GM19452 (cell line): ENCODE results near the gene AFAP1.

Source experiments
- ATAC-seq: cut with Tn5 transposase; IDR thresholded peaks from one replicate; pipeline ENCODE4 v1.9.1; 2021; ENCODE audit not compliant: unreplicated experiment

AFAP1 gene, protein sequence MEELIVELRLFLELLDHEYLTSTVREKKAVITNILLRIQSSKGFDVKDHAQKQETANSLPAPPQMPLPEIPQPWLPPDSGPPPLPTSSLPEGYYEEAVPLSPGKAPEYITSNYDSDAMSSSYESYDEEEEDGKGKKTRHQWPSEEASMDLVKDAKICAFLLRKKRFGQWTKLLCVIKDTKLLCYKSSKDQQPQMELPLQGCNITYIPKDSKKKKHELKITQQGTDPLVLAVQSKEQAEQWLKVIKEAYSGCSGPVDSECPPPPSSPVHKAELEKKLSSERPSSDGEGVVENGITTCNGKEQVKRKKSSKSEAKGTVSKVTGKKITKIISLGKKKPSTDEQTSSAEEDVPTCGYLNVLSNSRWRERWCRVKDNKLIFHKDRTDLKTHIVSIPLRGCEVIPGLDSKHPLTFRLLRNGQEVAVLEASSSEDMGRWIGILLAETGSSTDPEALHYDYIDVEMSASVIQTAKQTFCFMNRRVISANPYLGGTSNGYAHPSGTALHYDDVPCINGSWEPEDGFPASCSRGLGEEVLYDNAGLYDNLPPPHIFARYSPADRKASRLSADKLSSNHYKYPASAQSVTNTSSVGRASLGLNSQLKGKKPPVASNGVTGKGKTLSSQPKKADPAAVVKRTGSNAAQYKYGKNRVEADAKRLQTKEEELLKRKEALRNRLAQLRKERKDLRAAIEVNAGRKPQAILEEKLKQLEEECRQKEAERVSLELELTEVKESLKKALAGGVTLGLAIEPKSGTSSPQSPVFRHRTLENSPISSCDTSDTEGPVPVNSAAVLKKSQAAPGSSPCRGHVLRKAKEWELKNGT

DNA sequence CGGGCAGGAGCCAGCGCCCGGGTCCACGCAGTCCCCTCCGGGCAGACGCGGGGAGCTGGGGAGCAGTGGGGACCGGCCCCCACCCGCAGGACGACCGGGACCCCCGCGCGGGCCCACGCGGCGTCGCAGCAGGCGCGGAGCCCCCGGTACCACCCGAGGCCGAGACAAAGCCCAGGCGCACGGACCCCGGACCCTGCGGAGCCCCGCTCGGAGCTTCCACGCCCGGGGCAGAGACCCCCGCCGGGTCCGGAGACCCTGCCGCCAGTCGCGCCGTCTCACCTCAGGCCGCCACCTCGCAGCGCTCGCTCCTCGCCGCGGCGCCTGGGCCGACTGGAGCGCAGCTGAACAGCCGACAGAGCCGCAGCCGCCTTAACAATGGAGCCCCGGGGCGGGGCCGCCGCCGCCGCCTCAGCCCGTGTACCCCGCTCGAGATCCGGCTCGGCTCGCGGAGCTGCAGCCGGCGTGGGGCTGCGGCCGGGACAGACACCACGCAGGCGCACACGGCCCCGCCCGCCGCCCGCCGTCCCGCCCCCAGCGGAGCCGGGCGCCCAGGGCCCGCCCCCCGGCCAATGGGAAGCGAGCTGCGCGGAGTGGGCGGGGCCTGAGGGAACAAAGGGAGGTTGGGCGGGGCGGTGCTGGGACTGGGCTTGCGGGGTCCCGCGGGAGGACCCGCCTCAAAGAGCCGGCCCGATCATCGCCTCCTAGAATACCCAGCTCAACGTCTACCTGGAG is at the start of gene AFAP1:
AFAP1 (minus strand) TSS at position 485 of the 732 bp plus-strand sequence. CDS start 67,783 bp downstream, outside the sequence.
- ATAC-seq = peak; percentile 92

DNA sequence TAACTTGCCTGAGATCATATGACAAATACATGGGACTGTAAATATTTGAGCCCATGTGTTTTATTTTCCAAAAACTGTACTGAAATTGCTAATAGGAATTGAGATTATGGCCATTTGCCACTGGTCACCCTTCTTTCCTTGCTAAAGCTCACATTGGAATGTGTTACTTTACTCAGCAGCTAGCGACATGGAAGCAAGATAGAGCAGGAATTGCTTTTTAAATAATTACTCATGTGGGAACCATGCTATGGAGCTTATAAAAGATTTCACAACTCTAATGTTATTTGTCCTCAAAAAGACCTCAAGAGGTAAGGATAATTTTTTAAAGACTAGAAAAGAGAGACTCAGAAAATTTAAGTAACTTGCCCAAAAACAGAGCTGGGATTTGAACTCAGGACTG is 48.8 kb upstream of the AFAP1 start:
- no peak for ATAC-seq

DNA sequence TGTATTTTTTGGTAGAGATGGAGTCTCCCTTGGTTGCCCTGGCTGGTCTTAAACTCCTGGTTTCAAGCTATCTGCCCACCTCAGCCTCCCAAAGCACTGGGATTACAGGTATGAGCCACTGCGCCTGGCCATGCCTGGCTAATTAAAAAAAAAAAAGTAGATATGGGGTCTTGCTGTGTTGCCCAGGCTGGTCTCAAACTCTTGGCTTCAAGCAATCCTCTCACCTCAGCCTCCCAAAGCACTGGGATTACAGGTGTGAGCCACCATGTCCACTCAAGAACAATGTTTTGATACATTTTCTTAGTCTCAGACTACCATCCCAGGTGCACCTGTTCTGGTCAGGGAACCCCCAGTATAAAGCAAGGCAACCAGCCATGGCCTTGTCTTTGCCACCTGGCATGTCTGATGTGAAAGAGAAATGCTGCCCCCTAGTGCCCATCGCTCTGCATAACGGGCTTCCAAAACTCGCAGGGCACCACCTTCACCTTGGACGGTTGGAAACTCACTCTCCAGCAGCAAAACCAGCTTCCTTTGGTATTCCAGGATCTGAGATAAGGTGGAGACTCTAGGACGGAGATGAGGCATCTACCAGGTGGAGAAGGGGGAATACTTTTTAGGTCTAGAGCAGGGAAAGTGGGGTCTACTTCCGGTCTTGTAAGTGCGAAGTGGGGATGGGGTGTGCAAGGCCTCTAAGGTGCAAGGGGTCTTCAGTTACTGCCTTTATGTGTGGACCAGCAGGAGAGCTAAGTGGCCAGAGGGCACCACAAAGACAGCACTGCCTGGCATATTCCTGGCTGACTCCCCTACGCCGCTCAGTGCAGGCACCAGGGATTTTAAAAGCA is 47.7 kb upstream of the AFAP1 start:
- ATAC-seq = peak; percentile 79

DNA sequence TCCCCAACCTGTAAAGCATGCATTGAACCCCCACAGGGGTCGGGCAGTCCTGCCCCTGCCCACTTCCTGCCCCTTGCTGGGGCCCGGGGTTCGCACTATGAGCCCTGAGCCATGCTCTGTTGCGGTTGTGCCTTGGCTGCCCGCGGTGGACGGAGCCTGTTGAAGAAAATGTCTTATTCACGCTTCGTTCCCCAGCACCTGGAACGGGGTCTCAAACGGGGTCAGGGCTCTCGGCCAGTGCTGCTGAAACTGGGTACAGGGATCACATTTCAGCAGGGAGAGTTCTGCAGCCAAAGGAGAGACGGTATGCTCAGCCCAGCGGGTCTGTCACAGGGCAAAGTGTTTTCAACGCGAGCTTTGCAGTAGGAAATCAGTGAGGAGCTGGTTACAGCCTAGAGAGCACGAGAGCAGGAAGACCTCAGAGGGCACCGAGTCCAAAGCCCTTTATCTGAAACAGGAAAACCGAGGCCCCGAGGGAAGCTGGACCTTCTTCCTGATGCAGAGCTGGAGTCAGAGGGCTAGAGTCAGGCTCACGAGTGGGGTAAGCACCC is 46.3 kb upstream of the AFAP1 start:
- no peak for ATAC-seq

DNA sequence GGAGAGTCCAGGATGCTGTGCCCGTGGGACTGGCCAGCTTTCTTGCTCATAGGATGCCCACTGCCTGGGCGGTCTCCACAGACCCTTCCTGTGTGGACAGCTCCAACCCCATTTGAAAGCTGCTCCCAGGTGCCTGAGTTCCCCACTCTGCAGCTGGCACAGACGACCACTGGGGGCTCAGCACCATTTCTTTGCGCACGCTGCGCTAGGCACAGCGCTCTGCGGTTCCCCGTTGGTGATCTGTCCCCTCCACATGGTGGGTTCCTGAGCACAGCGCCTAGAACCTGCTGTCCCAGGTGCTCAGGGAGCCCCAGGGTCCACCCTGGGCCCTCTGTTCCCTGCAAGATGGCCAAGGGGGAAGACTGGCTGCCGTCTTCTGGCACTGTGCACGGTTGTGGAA is 45.4 kb upstream of the AFAP1 start:
- ATAC-seq = no peak

DNA sequence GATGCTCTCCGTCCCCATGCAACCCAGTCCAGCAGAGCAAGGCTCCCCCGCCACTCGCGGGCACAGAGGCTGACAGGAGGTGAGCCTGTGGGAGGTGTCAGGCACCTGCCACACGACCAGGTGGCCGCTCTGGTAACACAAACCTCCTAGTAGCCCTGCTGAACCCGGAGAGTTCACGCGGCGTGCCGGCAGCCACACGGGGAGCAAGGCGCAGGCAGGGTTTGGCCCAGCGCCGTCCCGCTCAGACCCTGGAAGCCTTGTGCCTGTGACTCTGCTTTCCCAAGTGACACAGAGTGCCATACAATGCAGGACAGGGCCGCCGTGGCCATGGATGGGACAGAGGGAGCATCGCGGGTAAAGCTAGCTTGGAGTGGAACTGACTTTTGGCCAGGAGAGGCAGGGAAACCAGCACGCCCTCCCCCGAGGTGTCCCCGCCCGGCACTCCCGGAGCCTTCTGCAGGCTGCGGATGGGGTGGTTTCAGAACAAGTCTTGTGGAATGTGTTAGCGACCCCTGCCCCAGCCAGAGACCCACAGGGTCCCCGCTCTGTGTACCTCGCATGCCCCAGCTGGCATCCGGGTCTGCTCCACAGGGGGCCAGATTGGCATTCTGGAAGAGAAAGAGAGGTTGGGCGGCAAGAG is 44.7 kb upstream of the AFAP1 start:
- ATAC-seq = no peak

DNA sequence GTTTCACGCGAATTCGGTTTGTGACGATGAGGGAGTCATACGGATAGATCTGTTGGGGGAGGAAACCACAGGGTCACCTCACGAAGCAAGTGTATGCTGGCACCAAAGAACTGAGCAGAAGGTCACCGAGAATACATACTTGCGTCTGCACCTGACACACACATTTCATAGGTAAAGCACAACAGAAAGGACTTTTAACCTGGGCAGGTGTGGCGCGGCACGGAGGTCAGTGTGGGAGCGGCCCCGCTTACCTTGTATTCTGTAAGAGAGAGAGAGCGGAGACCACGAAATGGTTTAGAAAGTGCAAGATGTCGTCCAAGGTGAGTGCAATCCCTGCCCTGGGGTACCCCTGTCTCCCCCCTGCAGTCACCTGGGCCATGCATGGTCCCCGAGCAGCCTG is 43.6 kb upstream of the AFAP1 start:
- no peak for ATAC-seq

DNA sequence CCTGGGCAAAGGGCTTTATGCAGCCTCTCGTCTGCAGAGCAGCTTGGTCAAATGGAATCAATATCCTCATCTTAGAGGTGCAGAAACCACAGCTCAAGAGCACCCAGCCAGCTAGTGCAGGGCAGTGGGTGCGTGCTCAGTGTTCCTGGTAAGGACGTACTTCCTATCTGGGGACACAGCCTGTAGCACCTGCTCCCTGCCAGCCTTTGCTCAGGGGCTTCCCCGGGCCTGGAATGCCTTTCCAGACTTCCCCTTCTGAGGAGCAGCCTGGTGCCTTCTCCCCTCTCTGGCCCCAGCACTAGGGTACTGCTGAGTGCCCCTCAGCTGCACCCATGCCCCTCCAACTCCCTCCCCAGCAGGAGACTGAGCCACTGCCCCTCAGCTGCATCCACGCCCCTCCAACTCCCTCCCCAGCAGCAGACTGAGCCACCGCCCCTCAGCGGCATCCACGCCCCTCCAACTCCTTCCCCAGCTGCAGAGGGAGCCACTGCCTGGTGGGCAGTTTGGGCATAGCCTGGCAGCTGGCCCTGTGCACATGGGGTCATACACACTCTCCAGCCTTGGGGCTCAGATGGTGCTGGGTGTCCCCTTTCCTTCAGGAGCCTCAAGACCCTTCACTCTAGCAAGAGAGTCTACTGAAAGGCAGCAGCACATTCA is 42.2 kb upstream of the AFAP1 start:
- no peak for ATAC-seq

DNA sequence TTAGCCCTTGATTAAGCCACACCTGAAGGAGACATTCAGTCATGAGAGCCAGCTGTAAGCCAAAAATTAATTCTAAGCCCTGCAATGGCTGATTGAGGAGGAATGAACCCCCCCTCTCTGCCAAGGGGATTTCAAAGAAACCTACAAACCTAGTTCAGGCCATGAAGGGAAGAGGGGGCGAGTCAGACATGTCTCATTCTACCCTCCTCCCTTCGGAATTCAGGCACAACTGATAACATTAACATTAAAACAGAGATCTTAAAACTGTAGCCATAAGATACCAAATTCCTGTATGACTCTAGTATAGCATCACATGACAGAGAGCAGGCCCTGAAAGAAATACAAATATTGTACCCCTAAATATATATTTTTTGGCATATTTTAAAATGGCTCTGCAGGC is 40.4 kb upstream of the AFAP1 start:
- ATAC-seq = no peak

DNA sequence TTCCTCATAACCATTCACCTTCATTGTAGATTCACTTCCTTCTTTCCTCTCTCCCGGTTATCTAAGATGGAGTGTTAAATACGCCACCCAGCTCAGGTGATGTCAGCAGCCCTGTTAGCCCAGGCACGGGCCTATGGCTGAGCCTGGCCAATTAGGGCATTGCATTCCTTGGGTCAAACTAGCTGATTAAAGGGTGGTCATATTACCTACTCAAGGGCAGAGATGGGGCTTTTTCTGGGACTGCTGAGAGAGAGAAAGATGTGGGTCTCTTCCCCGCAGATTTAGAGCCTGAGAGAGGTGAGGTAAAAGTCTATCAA is 39.9 kb upstream of the AFAP1 start:
- ATAC-seq = no peak

DNA sequence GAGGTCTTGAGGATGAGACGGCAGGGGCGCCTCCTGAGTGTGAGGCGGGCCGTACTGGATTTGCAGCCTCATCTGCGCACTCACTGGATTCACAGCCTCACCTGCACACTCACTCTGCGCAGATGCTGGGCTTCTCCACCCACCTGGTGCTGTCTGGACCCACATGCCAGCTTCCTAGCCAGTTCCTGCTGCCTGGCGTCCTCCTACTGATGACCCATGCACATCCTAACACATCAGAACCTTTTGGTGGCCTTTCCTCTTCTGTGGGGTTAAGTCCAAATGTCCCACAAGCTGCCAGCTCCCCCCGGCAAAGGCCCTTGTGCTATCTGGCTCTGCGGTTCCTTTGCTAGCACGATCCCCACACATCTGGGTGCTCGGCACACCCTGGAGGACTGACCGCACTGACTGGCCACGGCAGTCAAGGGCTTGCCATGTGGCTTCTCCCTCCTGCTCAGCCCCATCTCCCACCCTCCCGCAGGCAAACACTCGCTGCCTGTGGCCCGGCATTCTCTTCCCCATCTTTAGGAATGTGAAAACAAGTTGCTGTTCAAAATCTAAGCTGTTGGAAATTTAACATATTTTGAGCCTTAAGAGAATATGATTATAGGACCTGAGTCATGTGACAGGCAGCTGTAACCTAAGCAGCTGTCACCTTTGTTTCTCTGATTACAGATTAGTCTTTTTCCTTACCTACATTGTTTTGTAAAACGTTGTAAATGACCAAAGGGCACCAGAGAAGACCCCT is 39.4 kb upstream of the AFAP1 start:
- ATAC-seq = no peak

DNA sequence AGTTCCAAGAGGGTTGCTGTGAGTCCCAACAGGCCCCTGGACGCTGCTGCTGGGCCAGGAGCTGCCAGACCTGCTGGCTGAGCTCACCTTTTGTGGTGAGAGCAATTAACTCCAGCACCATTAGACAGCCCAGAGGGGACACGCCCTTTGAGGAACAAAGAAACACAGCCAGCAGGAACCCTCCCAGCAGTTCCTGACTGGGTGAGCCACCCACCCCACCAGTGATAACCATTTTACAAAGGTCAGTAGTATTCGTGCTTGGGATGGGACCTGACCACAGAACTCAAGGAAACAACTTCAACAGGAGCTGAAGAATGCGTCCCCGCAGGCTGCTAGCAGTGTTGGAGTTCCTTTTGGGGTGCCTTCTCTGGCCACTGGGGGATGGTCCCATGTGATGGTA is 38.8 kb upstream of the AFAP1 start:
- ATAC-seq = no peak

DNA sequence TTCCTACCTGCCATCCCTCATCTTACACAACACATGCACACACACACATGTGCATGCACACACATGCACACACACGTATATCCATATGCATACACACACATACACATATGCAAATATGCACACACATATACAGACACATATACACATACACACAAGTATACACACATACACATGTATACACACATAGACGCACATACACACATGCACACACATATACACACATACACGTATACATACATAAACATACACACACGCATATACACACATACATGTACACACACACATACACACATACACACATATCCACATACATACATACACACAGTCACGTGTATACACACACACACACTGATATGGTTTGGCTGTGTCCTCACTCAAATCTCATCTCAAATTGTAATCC is 37.0 kb upstream of the AFAP1 start:
- no peak for ATAC-seq

DNA sequence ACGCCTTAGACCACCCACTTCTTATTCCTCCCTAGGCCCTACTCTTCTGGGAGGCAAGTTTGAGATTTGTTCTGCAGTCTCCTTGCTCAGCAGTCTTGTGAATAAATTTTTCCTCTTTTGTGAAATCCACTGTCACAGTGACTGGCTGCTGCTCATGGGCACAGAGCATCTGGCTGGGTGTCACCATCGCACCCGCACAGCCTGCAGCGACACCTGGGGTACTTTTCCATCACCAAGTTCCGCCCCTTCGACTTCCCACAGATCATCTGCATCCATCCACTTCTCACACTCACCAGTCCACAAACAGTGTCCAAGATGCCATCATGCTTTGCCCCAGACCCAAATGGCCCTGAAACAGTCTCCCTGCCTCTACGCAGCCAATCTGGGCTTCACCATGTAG is 36.4 kb upstream of the AFAP1 start:
- no peak for ATAC-seq

DNA sequence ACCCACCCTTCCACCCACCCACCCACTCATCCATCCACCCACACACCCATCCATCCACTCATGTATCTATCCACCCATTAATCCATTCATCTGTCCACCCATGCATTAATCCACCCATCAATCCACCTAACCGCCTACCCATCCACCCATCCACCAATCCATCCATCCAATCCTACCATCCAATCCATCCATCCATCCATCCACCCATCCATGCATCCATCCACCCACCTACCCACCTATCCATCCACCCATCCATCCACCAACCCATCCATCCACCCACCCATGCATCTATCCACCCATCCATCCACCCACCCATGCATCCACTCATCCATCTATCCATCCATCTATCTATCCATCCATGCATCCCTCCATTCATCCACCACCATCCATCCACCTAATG is 34.8 kb upstream of the AFAP1 start:
- no peak for ATAC-seq

DNA sequence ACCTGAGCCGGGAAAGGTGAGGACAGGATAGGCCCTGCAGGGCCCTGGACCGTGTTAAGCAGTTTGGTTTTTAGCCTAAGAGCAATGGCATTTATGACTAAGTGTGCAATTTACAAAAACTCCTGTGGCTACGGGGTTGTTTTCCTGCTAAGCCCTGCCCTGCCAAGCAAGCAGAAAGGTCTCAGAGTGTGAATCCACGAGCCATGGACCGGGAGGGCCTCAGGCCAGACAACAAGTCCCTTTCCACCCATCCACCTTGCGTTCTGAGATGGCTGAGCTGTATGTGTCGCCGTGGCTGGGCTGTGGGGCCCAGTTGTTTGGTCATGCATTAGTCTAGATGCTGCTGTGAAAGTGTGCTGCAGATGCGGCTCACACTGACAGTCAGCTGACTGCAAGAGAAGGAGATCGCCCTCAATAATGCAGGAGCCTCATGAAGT is 33.9 kb upstream of the AFAP1 start:
- no peak for ATAC-seq

DNA sequence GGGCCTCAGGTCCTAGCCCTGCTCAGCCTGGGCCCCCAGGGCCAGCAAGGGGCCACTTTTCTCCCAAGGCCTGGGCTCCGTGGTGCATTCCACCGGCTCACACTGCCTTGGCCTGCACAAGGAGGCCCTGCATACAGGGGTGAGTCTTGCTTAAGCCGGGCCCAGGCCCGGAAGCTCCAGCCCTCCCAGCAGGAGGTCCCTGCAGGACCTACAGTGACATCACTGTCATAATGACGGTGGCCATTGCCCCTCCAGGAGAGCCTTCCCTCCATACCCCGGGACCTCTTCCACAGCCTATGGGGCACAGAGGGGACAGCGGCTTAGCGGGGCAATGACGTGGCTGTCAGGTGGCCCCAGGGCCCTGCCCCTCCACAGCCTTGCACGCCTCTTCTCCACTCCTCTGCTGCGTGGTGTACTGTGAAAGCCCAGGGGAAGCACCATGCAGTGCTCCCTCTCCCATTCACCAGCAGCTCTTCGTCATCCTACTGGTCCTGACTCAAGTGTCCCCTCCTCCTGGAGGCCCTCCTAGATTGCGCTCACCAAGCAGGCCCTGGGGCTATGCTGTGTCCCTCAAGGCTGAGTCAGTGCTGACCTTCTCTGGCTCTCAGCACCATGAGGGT is 32.3 kb upstream of the AFAP1 start:
- ATAC-seq = no peak

DNA sequence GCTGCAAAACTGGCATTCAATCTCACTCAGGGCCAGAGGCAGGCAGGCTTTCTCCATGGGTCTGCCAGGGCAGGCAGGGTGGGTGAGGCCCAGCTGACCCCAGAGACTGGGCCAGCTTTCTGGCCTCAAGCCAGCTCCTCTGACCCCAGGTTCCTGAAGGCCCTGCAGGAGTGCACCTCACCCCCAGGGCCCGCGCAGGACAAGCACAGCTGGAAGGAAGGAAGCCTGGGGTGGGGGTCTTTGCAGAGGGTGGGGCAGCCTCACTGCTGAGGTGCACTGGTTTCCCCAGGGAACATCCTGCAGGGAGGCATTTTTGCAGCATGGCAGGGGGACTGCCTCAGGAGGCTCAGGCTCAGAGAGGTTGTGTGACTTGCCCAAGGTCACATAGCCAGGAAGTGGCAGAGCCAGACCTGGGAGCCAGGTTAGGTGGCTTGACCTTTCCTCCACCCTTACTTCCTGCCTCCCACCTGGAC is 31.5 kb upstream of the AFAP1 start:
- no peak for ATAC-seq
